ENCODE measurements around the gene DPP6. TPM values are rescaled to one million over a fixed set of nuclear protein-coding genes. Genes with fewer than 3 reads are reported as not detected.

DPP6 gene
- total RNA-seq, 2 donors from 2014 or later: 0.99 to 1.8 TPM

GRCh38 chr7:154438571-154439367 is 386.6 kb downstream of the DPP6 start:
- intact Hi-C loops (cut with DNase I): no loop called here
- ATAC-seq: no peak
- Histone ChIP-seq H3K27ac (no peak overlapping the region), H3K4me1 (no peaks in the 10 kb centered on the region), H3K9me3 (no peaks in the 10 kb centered on the region), H3K27me3 (no peaks in the 10 kb centered on the region), H3K4me3 (no peak overlapping the region), H3K36me3 (replicated peaks in 1 of 2; ENCODE audit: insufficient read depth in 1 of 2, low read depth in 2 of 2) (no peaks in the 10 kb centered on the region)
- TF ChIP-seq CTCF (IDR thresholded peaks at IDR 0.05): no peak
- TF ChIP-seq POLR2A (IDR thresholded peaks at IDR 0.05): no peak
- 67 to 68% methylated on average over 7 of the region's 7 CpGs for WGBS, 2 donors
- no peak for DNase-seq

GRCh38 chr7:154440058-154440457 is 387.9 kb downstream of the DPP6 start:
- DNase-seq: no peak
- Histone ChIP-seq H3K4me1 (no peaks in the 10 kb centered on the region), H3K4me3 (no peak overlapping the region), H3K9me3 (no peaks in the 10 kb centered on the region), H3K36me3 (replicated peaks in 1 of 2; ENCODE audit: insufficient read depth in 1 of 2, low read depth in 2 of 2) (no peaks in the 10 kb centered on the region), H3K27me3 (no peaks in the 10 kb centered on the region), H3K27ac (no peak overlapping the region)
- WGBS, 2 donors: 66 to 68% methylated on average over 9 of the region's 9 CpGs
- TF ChIP-seq POLR2A (IDR thresholded peaks at IDR 0.05) (no peak), CTCF (IDR thresholded peaks at IDR 0.05) (no peak)
- intact Hi-C loops (cut with DNase I): no loop called here
- ATAC-seq: no peak

- no peak overlapping the region for H3K27ac ChIP-seq
- no peaks in the 10 kb centered on the region for H3K27me3 ChIP-seq
- DNase-seq: no peak
- TF ChIP-seq CTCF (IDR thresholded peaks at IDR 0.05) (no peak), POLR2A (IDR thresholded peaks at IDR 0.05) (no peak)
- ATAC-seq: no peak
- intact Hi-C loops (cut with DNase I): no loop called here
- no peak overlapping the region for H3K4me3 ChIP-seq
- 65 to 72% methylated on average over 5 of the region's 5 CpGs for WGBS, 2 donors
- no peaks in the 10 kb centered on the region for H3K36me3 ChIP-seq (replicated peaks in 1 of 2; ENCODE audit: insufficient read depth in 1 of 2, low read depth in 2 of 2)
- no peaks in the 10 kb centered on the region for H3K4me1 ChIP-seq
- H3K9me3 ChIP-seq: no peaks in the 10 kb centered on the region
Measured at GRCh38 chr7:154440651-154441050, 388.5 kb downstream of the DPP6 start.

GRCh38 chr7:154441811-154442210 is 389.6 kb downstream of the DPP6 start:
- 44 to 50% methylated on average over 6 of the region's 6 CpGs for WGBS, 2 donors
- no peaks in the 10 kb centered on the region for H3K27me3 ChIP-seq
- H3K27ac ChIP-seq: no peak overlapping the region
- no peak for TF ChIP-seq POLR2A (IDR thresholded peaks at IDR 0.05)
- intact Hi-C loops (cut with DNase I): no loop called here
- H3K4me1 ChIP-seq: no peaks in the 10 kb centered on the region
- ATAC-seq (no peak), DNase-seq (no peak)
- H3K9me3 ChIP-seq: no peaks in the 10 kb centered on the region
- no peaks in the 10 kb centered on the region for H3K36me3 ChIP-seq (replicated peaks in 1 of 2; ENCODE audit: insufficient read depth in 1 of 2, low read depth in 2 of 2)
- H3K4me3 ChIP-seq: no peak overlapping the region

- TF ChIP-seq CTCF (IDR thresholded peaks at IDR 0.05): no peak
- no peak for TF ChIP-seq POLR2A (IDR thresholded peaks at IDR 0.05)
Measured at GRCh38 chr7:154442939-154443338, 390.7 kb downstream of the DPP6 start.

More at GRCh38 chr7:154442939-154443338, 390.7 kb downstream of the DPP6 start:
- Histone ChIP-seq H3K27me3 (no peaks in the 10 kb centered on the region), H3K4me1 (no peaks in the 10 kb centered on the region), H3K36me3 (replicated peaks in 1 of 2; ENCODE audit: insufficient read depth in 1 of 2, low read depth in 2 of 2) (no peaks in the 10 kb centered on the region), H3K27ac (no peak overlapping the region), H3K4me3 (no peak overlapping the region), H3K9me3 (no peaks in the 10 kb centered on the region)
- intact Hi-C loops (cut with DNase I): no loop called here
- DNase-seq (no peak), ATAC-seq (no peak)
- WGBS, 2 donors: 39 to 64% methylated on average over 2 of the region's 2 CpGs
